Lower leg skin (tissue), 4 donors: ENCODE measurements around the gene RENBP. TPM values are rescaled to one million over a fixed set of nuclear protein-coding genes. Genes with fewer than 3 reads are reported as not detected.

Experiments used
- DNase-seq, 2 donors: peaks; one replicate each; pipeline ENCODE4 v3.0.0-alpha.2; 2019; ENCODE audit warnings: low spot score in 2 of 2
- H3K4me3 ChIP-seq: fragments of 200-600 bp; sonication (generic); 2 replicates; pipeline ENCODE4 v1.5.1; 2017; ENCODE audit warnings: mild to moderate bottlenecking, low read depth; ENCODE audit not compliant: poor library complexity, severe bottlenecking
- POLR2A ChIP-seq, 2 donors: fragments of 450-650 bp; IDR thresholded peaks; one replicate each; pipeline ENCODE4 v1.6.1; 2016 to 2017; ENCODE audit warnings: antibody characterized with exemption in 2 of 2, mild to moderate bottlenecking in 1 of 2, moderate library complexity in 1 of 2
- WGBS, 2 donors: methylation state at CpG; one replicate each; pipeline ENCODE4 v1.1.5; 2018; 5-methylcytosine and 5-hydroxymethylcytosine counted together
- intact Hi-C: fragments of 100-400 bp; cut with DNase I; formaldehyde crosslinking; loops from one replicate; pipeline ENCODE4 v1.15.0; 2023; ENCODE audit warnings: low total_unique reads
- total RNA-seq, 4 donors: library from RNA; depleted of rRNA; stranded (reverse); fragments of >200 nt; gene quantifications; one replicate each; pipeline ENCODE4 v1.1.0, GENCODE V29; 2016
- TF ChIP-seq, protein P1 (sequence below), 3 donors: fragments of 450-650 bp; IDR thresholded peaks; one replicate each; pipeline ENCODE4 v1.5.1; 2016; ENCODE audit warnings: antibody characterized with exemption in 3 of 3, mild to moderate bottlenecking in 3 of 3, moderate library complexity in 2 of 3

Gene RENBP
- total RNA-seq, 4 donors from 2014 or later = 0.76 to 11.8 (median 4.2) TPM

DNA sequence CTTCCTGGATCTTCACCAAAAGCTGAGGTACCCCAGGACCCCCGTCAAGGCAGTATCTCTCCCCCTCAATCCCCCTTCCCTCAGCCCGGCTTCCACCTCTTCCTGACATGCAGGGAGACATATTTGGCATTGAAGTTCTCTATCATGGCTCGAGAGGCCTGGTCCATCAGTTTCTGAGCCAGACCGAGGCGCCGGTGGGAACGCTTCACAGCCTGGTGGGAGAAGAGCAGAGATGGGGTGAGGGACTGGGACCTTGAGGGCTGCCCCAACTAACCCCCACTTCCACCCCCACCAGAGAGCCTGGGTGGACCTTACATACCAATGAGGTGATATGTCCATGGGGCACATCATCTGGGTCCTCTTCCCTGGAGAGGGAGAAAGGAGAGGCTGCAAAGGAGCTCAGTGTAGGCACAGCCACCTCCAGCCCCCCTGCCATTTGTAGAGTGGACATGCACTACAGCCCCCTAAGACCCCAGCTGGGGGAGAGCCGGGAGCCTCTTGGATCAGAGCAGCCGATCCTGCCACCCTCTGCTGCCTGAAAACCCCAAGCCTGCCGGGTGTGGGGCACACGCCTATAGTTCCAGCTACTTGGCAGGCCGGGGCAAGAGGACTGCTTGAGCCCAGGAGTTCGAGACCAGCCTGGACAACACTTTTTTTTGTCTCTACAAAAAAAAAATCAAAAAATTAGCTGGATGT lies 12.1 kb downstream of the RENBP start:
- TF ChIP-seq, protein P1, sequence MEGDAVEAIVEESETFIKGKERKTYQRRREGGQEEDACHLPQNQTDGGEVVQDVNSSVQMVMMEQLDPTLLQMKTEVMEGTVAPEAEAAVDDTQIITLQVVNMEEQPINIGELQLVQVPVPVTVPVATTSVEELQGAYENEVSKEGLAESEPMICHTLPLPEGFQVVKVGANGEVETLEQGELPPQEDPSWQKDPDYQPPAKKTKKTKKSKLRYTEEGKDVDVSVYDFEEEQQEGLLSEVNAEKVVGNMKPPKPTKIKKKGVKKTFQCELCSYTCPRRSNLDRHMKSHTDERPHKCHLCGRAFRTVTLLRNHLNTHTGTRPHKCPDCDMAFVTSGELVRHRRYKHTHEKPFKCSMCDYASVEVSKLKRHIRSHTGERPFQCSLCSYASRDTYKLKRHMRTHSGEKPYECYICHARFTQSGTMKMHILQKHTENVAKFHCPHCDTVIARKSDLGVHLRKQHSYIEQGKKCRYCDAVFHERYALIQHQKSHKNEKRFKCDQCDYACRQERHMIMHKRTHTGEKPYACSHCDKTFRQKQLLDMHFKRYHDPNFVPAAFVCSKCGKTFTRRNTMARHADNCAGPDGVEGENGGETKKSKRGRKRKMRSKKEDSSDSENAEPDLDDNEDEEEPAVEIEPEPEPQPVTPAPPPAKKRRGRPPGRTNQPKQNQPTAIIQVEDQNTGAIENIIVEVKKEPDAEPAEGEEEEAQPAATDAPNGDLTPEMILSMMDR (IDR thresholded peaks at IDR 0.05) = no peak
- no peak for TF ChIP-seq POLR2A (IDR thresholded peaks at IDR 0.05)
- no peak overlapping the region for H3K4me3 ChIP-seq
- intact Hi-C loops = no loop called here
- DNase-seq = no peak
- WGBS, 2 donors = 84 to 96% methylated on average over 13 of the region's 13 CpGs

GRCh38 chrX:153931748-153932147 lies 12.7 kb downstream of the RENBP start:
- H3K4me3 ChIP-seq = no peak overlapping the region
- TF ChIP-seq, protein P1 (IDR thresholded peaks at IDR 0.05) = no peak
- TF ChIP-seq POLR2A (IDR thresholded peaks at IDR 0.05) = no peak
- 92 to 96% methylated on average over 13 of the region's 13 CpGs for WGBS, 2 donors
- no peak for DNase-seq
- intact Hi-C loops = no loop called here

GRCh38 chrX:153931151-153931550 lies 13.3 kb downstream of the RENBP start:
- TF ChIP-seq POLR2A (IDR thresholded peaks at IDR 0.05) = no peak
- TF ChIP-seq, protein P1 (IDR thresholded peaks at IDR 0.05) = no peak
- 70 to 88% methylated on average over 5 to 8 of the region's 8 CpGs for WGBS, 2 donors
- H3K4me3 ChIP-seq = no peak overlapping the region
- no peak for DNase-seq
- intact Hi-C loops = no loop called here

DNA sequence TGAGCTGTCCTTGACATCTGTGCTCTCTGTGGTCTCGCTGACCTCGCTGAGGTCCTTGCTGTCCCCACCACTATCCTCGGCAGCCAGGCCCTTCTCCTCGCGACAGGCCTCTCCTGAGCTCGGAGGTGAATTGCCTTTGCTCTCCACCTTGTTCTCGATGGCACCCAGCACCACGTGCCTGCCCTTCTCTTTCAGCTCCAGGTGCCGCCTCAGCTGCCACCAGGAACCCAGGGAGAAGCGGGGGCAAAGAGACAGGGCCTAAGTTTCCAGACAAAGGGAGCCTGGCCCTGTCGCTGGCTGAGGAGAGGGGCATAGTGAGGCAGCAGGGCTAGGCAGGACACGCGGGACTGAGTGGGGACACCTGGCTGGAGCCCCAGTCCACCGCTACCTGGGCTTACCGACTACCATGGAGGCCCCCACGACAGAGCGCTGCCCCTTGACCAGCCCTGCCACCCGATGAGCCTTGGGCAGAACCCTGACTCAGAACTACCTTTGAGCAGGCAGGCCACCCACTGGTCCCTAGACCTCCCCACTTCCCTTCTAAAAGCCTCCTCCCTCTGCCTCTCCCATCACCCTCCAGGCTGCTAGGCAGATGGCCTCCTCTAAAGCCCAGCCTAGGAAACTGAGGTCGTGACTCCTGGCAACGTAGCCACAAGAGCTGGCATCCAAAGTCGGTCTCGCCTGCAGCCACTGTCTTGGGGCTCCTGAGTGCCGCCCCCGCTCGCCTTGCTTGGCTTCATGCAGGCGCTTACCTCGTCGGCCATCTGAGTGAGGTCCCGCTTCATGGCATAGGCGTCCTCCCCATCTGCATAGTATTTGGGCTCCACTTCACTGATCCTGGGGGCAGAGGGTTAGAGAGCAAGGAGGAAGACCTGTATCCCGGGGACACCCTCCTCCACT lies 14.2 kb downstream of the RENBP start:
- TF ChIP-seq, protein P1 (IDR thresholded peaks at IDR 0.05) = no peak
- TF ChIP-seq POLR2A (IDR thresholded peaks at IDR 0.05) = no peak
- no peak for DNase-seq
- intact Hi-C loops = no loop called here
- WGBS, 2 donors = 87 to 88% methylated on average over 19 to 31 of the region's 31 CpGs
- no peak overlapping the region for H3K4me3 ChIP-seq

GRCh38 chrX:153929576-153929975 lies 14.9 kb downstream of the RENBP start:
- TF ChIP-seq POLR2A (IDR thresholded peaks at IDR 0.05) = no peak
- TF ChIP-seq, protein P1 (IDR thresholded peaks at IDR 0.05) = no peak
- intact Hi-C loops = no loop called here
- no peak for DNase-seq
- WGBS, 2 donors = 90% methylated on average over 6 to 10 of the region's 10 CpGs
- H3K4me3 ChIP-seq = no peak overlapping the region
